Activated CD4-positive, alpha-beta T cell treated with anti-CD3 and anti-CD28 coated beads, Interleukin-2, amount 10 ng/mL, durations not matched to agents 24 days and 14 days (primary cell): Measurements from ENCODE around the gene MED8. TPM values are rescaled to one million over a fixed set of nuclear protein-coding genes. Genes with fewer than 3 reads are reported as not detected.

ENCODE experiments used
- DNase-seq: peaks from one replicate; pipeline ENCODE4 v3.0.0; 2022
- H3K27ac Mint-ChIP-seq: one replicate; pipeline ENCODE4 v1.8.0; 2022; ENCODE audit warnings: mild to moderate bottlenecking, mixed read lengths
- H3K27me3 Mint-ChIP-seq: one replicate; pipeline ENCODE4 v1.8.0; 2022; ENCODE audit warnings: mixed read lengths
- H3K36me3 Mint-ChIP-seq: one replicate; pipeline ENCODE4 v1.8.0; 2022; ENCODE audit warnings: low read depth, mild to moderate bottlenecking, mixed read lengths
- H3K4me1 Mint-ChIP-seq: one replicate; pipeline ENCODE4 v1.8.0; 2021; ENCODE audit warnings: mixed read lengths
- H3K4me3 Mint-ChIP-seq: one replicate; pipeline ENCODE4 v1.8.0; 2022; ENCODE audit warnings: mild to moderate bottlenecking, moderate library complexity, mixed read lengths
- H3K9me3 Mint-ChIP-seq: one replicate; pipeline ENCODE4 v1.8.0; 2021; ENCODE audit warnings: mixed read lengths
- intact Hi-C: fragments of 100-400 bp; cut with micrococcal nuclease; formaldehyde crosslinking; loops from one replicate; pipeline ENCODE4 v1.15.1; 2023
- total RNA-seq: library from RNA; stranded (reverse); gene quantifications from 2 replicates; pipeline ENCODE4 v1.2.3, GENCODE V29; 2022

MED8 gene
- total RNA-seq, 1 donor from 2014 or later, result 45.1 TPM

- intact Hi-C loops, result no loop called here
- H3K27ac Mint-ChIP-seq, result no peak overlapping the region
- peaks cover 7% of the 10 kb centered on the region for H3K4me1 Mint-ChIP-seq
- peaks cover 63% of the 10 kb centered on the region for H3K36me3 Mint-ChIP-seq
- H3K27me3 Mint-ChIP-seq, result no peaks in the 10 kb centered on the region
- no peak overlapping the region for H3K4me3 Mint-ChIP-seq
- no peak for DNase-seq
- no peaks in the 10 kb centered on the region for H3K9me3 Mint-ChIP-seq
These were observed 38.3 kb upstream of the MED8 start for GRCh38 chr1:43427941-43428340.

GRCh38 chr1:43427524-43427923 is 37.9 kb upstream of the MED8 start:
- H3K4me3 Mint-ChIP-seq, result no peak overlapping the region
- no peak overlapping the region for H3K27ac Mint-ChIP-seq
- no peaks in the 10 kb centered on the region for H3K27me3 Mint-ChIP-seq
- peaks cover 64% of the 10 kb centered on the region for H3K36me3 Mint-ChIP-seq
- intact Hi-C loops, result no loop called here
- no peak for DNase-seq
- H3K9me3 Mint-ChIP-seq, result no peaks in the 10 kb centered on the region
- H3K4me1 Mint-ChIP-seq, result peaks cover 7% of the 10 kb centered on the region

GRCh38 chr1:43426221-43426620 is 36.6 kb upstream of the MED8 start:
- Mint-ChIP-seq H3K36me3 (peaks cover 56% of the 10 kb centered on the region), H3K4me1 (peaks cover 7% of the 10 kb centered on the region), H3K4me3 (no peak overlapping the region), H3K27me3 (no peaks in the 10 kb centered on the region), H3K9me3 (no peaks in the 10 kb centered on the region), H3K27ac (no peak overlapping the region)
- intact Hi-C loops, result no loop called here
- DNase-seq, result no peak

GRCh38 chr1:43425045-43425444 is 35.4 kb upstream of the MED8 start:
- H3K27ac Mint-ChIP-seq, result no peak overlapping the region
- DNase-seq, result no peak
- H3K4me1 Mint-ChIP-seq, result peaks cover 7% of the 10 kb centered on the region
- intact Hi-C loops, result no loop called here
- no peaks in the 10 kb centered on the region for H3K9me3 Mint-ChIP-seq
- H3K36me3 Mint-ChIP-seq, result peaks cover 53% of the 10 kb centered on the region
- no peak overlapping the region for H3K4me3 Mint-ChIP-seq
- no peaks in the 10 kb centered on the region for H3K27me3 Mint-ChIP-seq

- H3K27ac Mint-ChIP-seq, result no peak overlapping the region
- no peak overlapping the region for H3K4me3 Mint-ChIP-seq
- no peaks in the 10 kb centered on the region for H3K9me3 Mint-ChIP-seq
- intact Hi-C loops, result no loop called here
- DNase-seq, result no peak
- H3K27me3 Mint-ChIP-seq, result no peaks in the 10 kb centered on the region
- peaks cover 49% of the 10 kb centered on the region for H3K36me3 Mint-ChIP-seq
- H3K4me1 Mint-ChIP-seq, result peaks cover 7% of the 10 kb centered on the region
These were observed 34.3 kb upstream of the MED8 start for GRCh38 chr1:43423672-43424550.

- Mint-ChIP-seq H3K36me3 (peaks cover 49% of the 10 kb centered on the region), H3K4me3 (no peak overlapping the region), H3K27ac (no peak overlapping the region), H3K4me1 (peaks cover 7% of the 10 kb centered on the region), H3K9me3 (no peaks in the 10 kb centered on the region), H3K27me3 (no peaks in the 10 kb centered on the region)
- intact Hi-C loops, result no loop called here
- no peak for DNase-seq
These were observed 33.5 kb upstream of the MED8 start for GRCh38 chr1:43422995-43423671.

GRCh38 chr1:43421976-43422750 is 32.6 kb upstream of the MED8 start:
- H3K27me3 Mint-ChIP-seq, result no peaks in the 10 kb centered on the region
- no peaks in the 10 kb centered on the region for H3K9me3 Mint-ChIP-seq
- no peak overlapping the region for H3K27ac Mint-ChIP-seq
- H3K4me1 Mint-ChIP-seq, result peaks cover 7% of the 10 kb centered on the region
- DNase-seq, result no peak
- peaks cover 44% of the 10 kb centered on the region for H3K36me3 Mint-ChIP-seq
- H3K4me3 Mint-ChIP-seq, result no peak overlapping the region
- intact Hi-C loops, result no loop called here

GRCh38 chr1:43421396-43421795 is 31.8 kb upstream of the MED8 start:
- Mint-ChIP-seq H3K4me3 (no peak overlapping the region), H3K27me3 (no peaks in the 10 kb centered on the region), H3K27ac (no peak overlapping the region), H3K36me3 (peaks cover 36% of the 10 kb centered on the region), H3K9me3 (no peaks in the 10 kb centered on the region), H3K4me1 (peaks cover 7% of the 10 kb centered on the region)
- intact Hi-C loops, result no loop called here
- DNase-seq, result no peak

- Mint-ChIP-seq H3K27me3 (no peaks in the 10 kb centered on the region), H3K36me3 (peaks cover 34% of the 10 kb centered on the region), H3K27ac (no peak overlapping the region), H3K4me1 (peaks cover 7% of the 10 kb centered on the region), H3K9me3 (no peaks in the 10 kb centered on the region), H3K4me3 (no peak overlapping the region)
- intact Hi-C loops, result no loop called here
- no peak for DNase-seq
These were observed 31.3 kb upstream of the MED8 start for GRCh38 chr1:43420874-43421273.

GRCh38 chr1:43419627-43420425 is 30.2 kb upstream of the MED8 start:
- Mint-ChIP-seq H3K4me3 (no peak overlapping the region), H3K36me3 (peaks cover 34% of the 10 kb centered on the region), H3K4me1 (peaks cover 7% of the 10 kb centered on the region)

GRCh38 chr1:43418858-43419257 is 29.3 kb upstream of the MED8 start:
- DNase-seq, result no peak
- Mint-ChIP-seq H3K4me3 (no peak overlapping the region), H3K9me3 (no peaks in the 10 kb centered on the region), H3K27me3 (no peaks in the 10 kb centered on the region), H3K36me3 (peaks cover 33% of the 10 kb centered on the region), H3K4me1 (peaks cover 7% of the 10 kb centered on the region), H3K27ac (no peak overlapping the region)
- intact Hi-C loops, result no loop called here

More at GRCh38 chr1:43419627-43420425, 30.2 kb upstream of the MED8 start:
- DNase-seq, result no peak
- H3K27ac Mint-ChIP-seq, result no peak overlapping the region
- H3K27me3 Mint-ChIP-seq, result no peaks in the 10 kb centered on the region
- intact Hi-C loops, result no loop called here
- no peaks in the 10 kb centered on the region for H3K9me3 Mint-ChIP-seq

GRCh38 chr1:43415901-43416300 is 26.3 kb upstream of the MED8 start:
- Mint-ChIP-seq H3K9me3 (no peaks in the 10 kb centered on the region), H3K36me3 (peaks cover 26% of the 10 kb centered on the region), H3K4me1 (no peaks in the 10 kb centered on the region), H3K4me3 (no peak overlapping the region), H3K27me3 (no peaks in the 10 kb centered on the region), H3K27ac (no peak overlapping the region)
- DNase-seq, result no peak
- intact Hi-C loops, result no loop called here

- Mint-ChIP-seq H3K27ac (no peak overlapping the region), H3K9me3 (no peaks in the 10 kb centered on the region), H3K4me3 (no peak overlapping the region), H3K27me3 (no peaks in the 10 kb centered on the region), H3K36me3 (peaks cover 28% of the 10 kb centered on the region), H3K4me1 (no peaks in the 10 kb centered on the region)
- peak; percentile 88 for DNase-seq
- intact Hi-C loops, result loop anchor here (1.0 kb wide), 2 partner anchors 176 to 187 kb away; no protein-coding TSS in a partner anchor
These were observed 25.1 kb upstream of the MED8 start for GRCh38 chr1:43414634-43415223.
